AG08395 (cell line): ENCODE measurements around the gene IPO7.

Experiments
- DNase-seq: peaks from one replicate; pipeline ENCODE4 v3.0.0; 2012; ENCODE audit warnings: mixed read lengths, low spot score

The IPO7 gene

DNA sequence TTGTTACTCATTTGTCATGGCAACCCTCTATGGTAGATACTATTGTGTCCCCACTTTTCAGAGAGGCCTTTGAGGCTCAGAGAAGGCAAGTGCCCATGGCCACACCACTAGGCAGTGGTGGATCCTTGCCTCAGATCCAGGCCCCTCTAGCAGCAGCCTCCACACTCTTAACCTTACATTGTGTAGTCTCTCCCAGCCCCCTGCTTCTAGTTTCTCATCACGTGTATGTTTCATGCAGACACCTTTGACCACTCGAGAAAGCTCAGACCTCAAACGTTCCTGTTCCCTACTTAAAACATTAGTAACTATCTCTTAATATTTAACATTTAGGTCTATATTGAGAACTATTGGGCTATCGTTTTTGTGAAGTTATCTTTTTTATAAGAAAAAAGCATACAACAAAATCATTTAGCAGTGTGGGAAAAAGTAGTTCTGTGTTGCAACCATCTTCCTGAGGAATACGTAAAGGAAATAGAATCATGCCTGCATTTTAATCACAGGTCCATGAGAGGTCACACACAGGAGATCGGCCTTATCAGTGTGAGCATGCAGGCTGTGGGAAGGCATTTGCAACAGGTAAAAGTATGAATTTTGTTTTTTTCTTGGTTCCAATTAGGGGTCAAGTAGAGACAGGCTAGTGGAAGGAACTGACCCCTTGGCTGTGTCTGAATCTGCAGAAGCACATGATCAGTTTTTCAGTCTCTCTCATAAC is 111.5 kb downstream of the IPO7 start:
- no peak for DNase-seq
